CD4-positive, alpha-beta T cell treated with Interleukin-6 at 100 ng/mL for 8 hours (primary cell): ENCODE data around the gene OR52J3.
"Not testable (repeated sequence)": the region's sequence is repeated elsewhere in the genome, so short reads cannot be mapped to it uniquely, and the experiment has no call there.

ENCODE experiments used
- DNase-seq: peaks from one replicate; pipeline ENCODE4 v3.0.0-alpha.2; 2020; ENCODE audit warnings: mixed read lengths, low spot score

The OR52J3 gene

GRCh38 chr11:5046226-5046625, at the start of gene OR52J3:
TSS of gene OR52J3 (plus strand) at chr11:5046526. CDS start at chr11:5046526, 0 bp downstream.
- no peak for DNase-seq

- no peak for DNase-seq
Observed at GRCh38 chr11:5004424-5005274, 41.7 kb upstream of the OR52J3 start.

GRCh38 chr11:5007561-5007960, 38.8 kb upstream of the OR52J3 start:
- DNase-seq: no peak

GRCh38 chr11:5011254-5011653, 35.1 kb upstream of the OR52J3 start:
- DNase-seq: no peak

GRCh38 chr11:5013012-5013411, 33.3 kb upstream of the OR52J3 start:
- no peak for DNase-seq

GRCh38 chr11:5021996-5022395, 24.3 kb upstream of the OR52J3 start:
- DNase-seq: no peak

- DNase-seq: no peak
Observed at GRCh38 chr11:5036669-5037068, 9.7 kb upstream of the OR52J3 start.

- DNase-seq: no peak
Observed at GRCh38 chr11:5037926-5038325, 8.4 kb upstream of the OR52J3 start.

GRCh38 chr11:5038341-5038740, 8.0 kb upstream of the OR52J3 start:
- no peak for DNase-seq

- DNase-seq: no peak
Observed at GRCh38 chr11:5040876-5041275, 5.5 kb upstream of the OR52J3 start.

- DNase-seq: no peak
Observed at GRCh38 chr11:5042091-5042490, 4.2 kb upstream of the OR52J3 start.

- no peak for DNase-seq
Observed at GRCh38 chr11:5043380-5043779, 2.9 kb upstream of the OR52J3 start.

- no peak for DNase-seq
Observed at GRCh38 chr11:5046754-5047330, 516 bp downstream of the OR52J3 start.

- DNase-seq: not testable (repeated sequence)
Observed at GRCh38 chr11:5058679-5059078, 12.4 kb downstream of the OR52J3 start.

GRCh38 chr11:5059391-5059790, 13.1 kb downstream of the OR52J3 start, which contains the start of gene OR52E2:
TSS of gene OR52E2 (minus strand) at chr11:5059627. CDS start at chr11:5059627, 0 bp downstream.
- no peak for DNase-seq

GRCh38 chr11:5065027-5065426, 18.7 kb downstream of the OR52J3 start:
- no peak for DNase-seq

GRCh38 chr11:5069272-5069671, 22.9 kb downstream of the OR52J3 start, which contains the start of gene OR52E1:
TSS of gene OR52E1 (plus strand) at chr11:5069572.
- no peak for DNase-seq

- no peak for DNase-seq
Observed at GRCh38 chr11:5071799-5072198, 25.5 kb downstream of the OR52J3 start.

GRCh38 chr11:5081405-5081804, 35.1 kb downstream of the OR52J3 start:
- no peak for DNase-seq

- DNase-seq: no peak
Observed at GRCh38 chr11:5083602-5084001, 37.3 kb downstream of the OR52J3 start.

- DNase-seq: no peak
Observed at GRCh38 chr11:5088556-5088955, 42.2 kb downstream of the OR52J3 start.

GRCh38 chr11:5090668-5091067, 44.3 kb downstream of the OR52J3 start:
- DNase-seq: no peak

- DNase-seq: no peak
Observed at GRCh38 chr11:5092821-5093585, 46.7 kb downstream of the OR52J3 start.
